IMR-90 (cell line): ENCODE data around the gene PPP1R9A. TPM values are rescaled to one million over a fixed set of nuclear protein-coding genes. Genes with fewer than 3 reads are reported as not detected.

Experiments
- ATAC-seq: fragments of 200-7000 bp; cut with Tn5 transposase; 2 replicates; pipeline ENCODE4 v1.9.1; 2020; ENCODE audit warnings: low read depth, mild to moderate bottlenecking, moderate library complexity
- BruUV-seq: library from RNA; stranded (reverse); fragments of 400-500 nt; replicated peaks from 2 replicates; lab custom pipeline; 2021; lab: Mats Ljungman, UMichigan
- CTCF ChIA-PET: fragments of 300-600 bp; formaldehyde crosslinking; extraction: SDS; loops from one replicate; lab custom pipeline; 2021; ENCODE audit warnings: antibody characterized with exemption; lab: Yijun Ruan, JAX
- POLR2A ChIA-PET: fragments of 300-600 bp; sonication (Branson Sonifier 250); formaldehyde crosslinking; loops from one replicate; lab custom pipeline; 2022; ENCODE audit warnings: antibody characterized with exemption; ENCODE audit not compliant: unreplicated experiment; lab: Charles Lee
- DNase-seq: peaks from one replicate; pipeline ENCODE4 v3.0.0; 2013
- H2AFZ ChIP-seq: replicated peaks from 2 replicates; pipeline ENCODE3; 2013; ENCODE audit warnings: low read length, mild to moderate bottlenecking; ENCODE audit not compliant: poor library complexity
- H2AK5ac ChIP-seq: 2 replicates; pipeline ENCODE4 v1.6.1; 2013; ENCODE audit warnings: low read depth, low read length, inconsistent platforms
- H2AK9ac ChIP-seq: replicated peaks from 2 replicates; pipeline ENCODE3; 2013; ENCODE audit warnings: mild to moderate bottlenecking, low read depth, low read length, moderate library complexity; ENCODE audit not compliant: poor library complexity
- H2BK120ac ChIP-seq: 2 replicates; pipeline ENCODE4 v1.6.1; 2013; ENCODE audit warnings: low read depth, low read length, inconsistent platforms
- H2BK15ac ChIP-seq: 3 replicates; pipeline ENCODE4 v1.6.1; 2013; ENCODE audit warnings: low read depth, low read length, inconsistent platforms
- H2BK20ac ChIP-seq: 2 replicates; pipeline ENCODE4 v1.6.1; 2013; ENCODE audit warnings: low read depth, mild to moderate bottlenecking, inconsistent platforms, low read length, moderate library complexity
- H2BK5ac ChIP-seq: 2 replicates; pipeline ENCODE4 v1.6.1; 2013; ENCODE audit warnings: mild to moderate bottlenecking, low read depth, low read length, inconsistent platforms; ENCODE audit not compliant: poor library complexity, severe bottlenecking
- H3K14ac ChIP-seq: replicated peaks from 2 replicates; pipeline ENCODE4 v1.6.1; 2013; ENCODE audit warnings: low read depth, low read length, inconsistent platforms
- H3K18ac ChIP-seq: 2 replicates; pipeline ENCODE4 v1.6.1; 2013; ENCODE audit warnings: low read depth, low read length, control low read depth
- H3K23ac ChIP-seq: 2 replicates; pipeline ENCODE4 v1.6.1; 2013; ENCODE audit warnings: low read depth, low read length, inconsistent platforms
- H3K27ac ChIP-seq: 2 replicates; pipeline ENCODE4 v1.5.1; 2013; ENCODE audit warnings: mild to moderate bottlenecking, control low read depth, low read length; ENCODE audit not compliant: insufficient read depth
- H3K27me3 ChIP-seq: 2 replicates; pipeline ENCODE4 v1.6.1; 2013; ENCODE audit warnings: low read length; ENCODE audit not compliant: control insufficient read depth, insufficient read depth
- H3K36me3 ChIP-seq: 2 replicates; pipeline ENCODE4 v1.6.1; 2013; ENCODE audit warnings: low read length, mixed read lengths; ENCODE audit not compliant: control insufficient read depth, insufficient read depth
- H3K4ac ChIP-seq: 2 replicates; pipeline ENCODE4 v1.6.1; 2013; ENCODE audit warnings: low read depth, low read length, inconsistent platforms
- H3K4me1 ChIP-seq: 2 replicates; pipeline ENCODE4 v1.6.1; 2013; ENCODE audit warnings: low read length, mixed read lengths; ENCODE audit not compliant: control insufficient read depth, insufficient read depth
- H3K4me2 ChIP-seq: 2 replicates; pipeline ENCODE4 v1.6.1; 2013; ENCODE audit warnings: low read depth, mild to moderate bottlenecking, control low read depth, low read length, moderate library complexity
- H3K4me3 ChIP-seq: 2 replicates; pipeline ENCODE4 v1.5.1; 2013; ENCODE audit warnings: low read depth, mild to moderate bottlenecking, control low read depth, low read length, moderate library complexity; ENCODE audit not compliant: insufficient read depth
- H3K56ac ChIP-seq: 2 replicates; pipeline ENCODE4 v1.6.1; 2013; ENCODE audit warnings: low read length, inconsistent platforms; ENCODE audit not compliant: insufficient read depth; ENCODE audit errors: extremely low read depth
- H3K79me1 ChIP-seq, 2 experiments: 2 replicates each; pipeline ENCODE4 v1.6.1; 2013; ENCODE audit warnings: low read length in 2 of 2, inconsistent platforms in 1 of 2, low read depth in 1 of 2
- H3K9ac ChIP-seq: 2 replicates; pipeline ENCODE4 v1.6.1; 2013; ENCODE audit warnings: low read depth, low read length, control low read depth
- H3K9me1 ChIP-seq: 2 replicates; pipeline ENCODE4 v1.6.1; 2013; ENCODE audit warnings: low read length, inconsistent platforms; ENCODE audit not compliant: insufficient read depth
- H3K9me3 ChIP-seq: 2 replicates; pipeline ENCODE4 v1.6.1; 2013; ENCODE audit warnings: low read length; ENCODE audit not compliant: control insufficient read depth, insufficient read depth
- H4K20me1 ChIP-seq: 2 replicates; pipeline ENCODE4 v1.6.1; 2013; ENCODE audit warnings: low read length, inconsistent platforms; ENCODE audit not compliant: insufficient read depth
- H4K5ac ChIP-seq: 2 replicates; pipeline ENCODE4 v1.6.1; 2013; ENCODE audit warnings: mild to moderate bottlenecking, low read depth, low read length, control low read depth
- H4K8ac ChIP-seq, 2 experiments: 2 replicates each; pipeline ENCODE4 v1.6.1; 2013; ENCODE audit warnings: low read depth in 2 of 2, low read length in 2 of 2, control low read depth in 1 of 2, inconsistent platforms in 1 of 2
- H4K91ac ChIP-seq: 2 replicates; pipeline ENCODE4 v1.6.1; 2013; ENCODE audit warnings: low read depth, low read length, inconsistent platforms; ENCODE audit not compliant: insufficient read depth
- BHLHE40 ChIP-seq: fragments of 150-350 bp; IDR thresholded peaks from 2 replicates; pipeline ENCODE4 v1.6.1; 2016; ENCODE audit warnings: mild to moderate bottlenecking, low read depth, low read length
- CTCF ChIP-seq: conservative IDR thresholded peaks from 2 replicates; pipeline ENCODE4 v1.5.1; 2012; ENCODE audit warnings: mild to moderate bottlenecking, low read depth, low read length, improper control_type of control experiment
- MAFK ChIP-seq: IDR thresholded peaks from 2 replicates; pipeline ENCODE4 v1.6.1; 2012; ENCODE audit warnings: low read depth, low read length, improper control_type of control experiment
- NFE2L2 ChIP-seq: fragments of 150-350 bp; IDR thresholded peaks from 2 replicates; pipeline ENCODE4 v1.6.1; 2016; ENCODE audit warnings: low read depth, mild to moderate bottlenecking, low read length
- RAD21 ChIP-seq: IDR thresholded peaks from 2 replicates; pipeline ENCODE4 v1.6.1; 2012; ENCODE audit warnings: low read length, improper control_type of control experiment
- RFX5 ChIP-seq: IDR thresholded peaks from 2 replicates; pipeline ENCODE4 v1.8.0; 2012; ENCODE audit warnings: low read depth, mild to moderate bottlenecking, low read length, moderate library complexity
- SMC3 ChIP-seq: fragments of 150-350 bp; IDR thresholded peaks from 2 replicates; pipeline ENCODE4 v1.6.1; 2016; ENCODE audit warnings: low read depth, mild to moderate bottlenecking, antibody characterized with exemption, low read length, moderate library complexity
- dilution Hi-C: fragments of 300-500 bp; cut with HindIII; formaldehyde crosslinking; loops from one replicate; pipeline ENCODE4 v1.14.3; 2018; ENCODE audit warnings: low sequenced_read_pairs; ENCODE audit not compliant: unreplicated experiment
- in situ Hi-C: fragments of 300-500 bp; cut with MboI; formaldehyde crosslinking; loops from 3 replicates; pipeline ENCODE4 v1.14.3; 2019; ENCODE audit warnings: low sequenced_read_pairs, inconsistent platforms, mixed read lengths
- intact Hi-C: fragments of 100-400 bp; cut with micrococcal nuclease; formaldehyde crosslinking; loops from 2 replicates; pipeline ENCODE4 v1.10.0; 2022
- polyA plus RNA-seq, 3 experiments: library from polyadenylated mRNA; depleted of rRNA; stranded (reverse); fragments of >200 nt; gene quantifications; 2 replicates each; pipeline ENCODE4 v1.2.3, GENCODE V29; 2012; ENCODE audit warnings: low replicate concordance in 1 of 3
- total RNA-seq: library from RNA; depleted of rRNA; stranded (reverse); fragments of >200 nt; gene quantifications from 2 replicates; pipeline ENCODE4 v1.2.3, GENCODE V29; 2012
- TF ChIP-seq, protein P1 (sequence below): fragments of 150-350 bp; IDR thresholded peaks from 2 replicates; pipeline ENCODE4 v1.6.1; 2016; ENCODE audit warnings: low read depth, mild to moderate bottlenecking, low read length, moderate library complexity, borderline replicate concordance

Gene PPP1R9A
- total and polyA plus RNA-seq, 2 of the 4 experiments (the other 2 are of a cell fraction) = not detected

GRCh38 chr7:94923412-94923811 lies 16.0 kb downstream of the PPP1R9A start:
- Histone ChIP-seq H4K20me1 (no peaks in the 10 kb centered on the region), H3K23ac (no peak overlapping the region), H3K4me3 (no peak overlapping the region), H3K4me1 (no peaks in the 10 kb centered on the region), H3K18ac (no peak overlapping the region), H3K9me3 (no peaks in the 10 kb centered on the region), H3K79me1 (no peaks in the 10 kb centered on the region), H3K4me2 (no peak overlapping the region), H2AK5ac (no peak overlapping the region), H3K9ac (no peak overlapping the region), H2BK20ac (no peak overlapping the region), H3K27me3 (no peaks in the 10 kb centered on the region), H2AK9ac (no peak overlapping the region), H3K9me1 (no peaks in the 10 kb centered on the region), H2BK5ac (no peak overlapping the region), H4K91ac (no peak overlapping the region), H2BK15ac (no peak overlapping the region), H4K8ac (no peak overlapping the region), H4K5ac (no peak overlapping the region), H3K4ac (no peak overlapping the region), H3K56ac (no peak overlapping the region), H2AFZ (no peak overlapping the region), H2BK120ac (no peak overlapping the region), H3K36me3 (no peaks in the 10 kb centered on the region), H3K27ac (no peak overlapping the region), H3K14ac (no peak overlapping the region)
- CTCF ChIA-PET = no interaction called here
- ATAC-seq (no peak), DNase-seq (no peak)
- dilution Hi-C loops = no loop called here
- in situ Hi-C loops = no loop called here
- TF ChIP-seq NFE2L2 (no peak), MAFK (no peak), RAD21 (no peak), BHLHE40 (no peak), RFX5 (no peak), CTCF (no peak), SMC3 (no peak)
- TF ChIP-seq, protein P1, sequence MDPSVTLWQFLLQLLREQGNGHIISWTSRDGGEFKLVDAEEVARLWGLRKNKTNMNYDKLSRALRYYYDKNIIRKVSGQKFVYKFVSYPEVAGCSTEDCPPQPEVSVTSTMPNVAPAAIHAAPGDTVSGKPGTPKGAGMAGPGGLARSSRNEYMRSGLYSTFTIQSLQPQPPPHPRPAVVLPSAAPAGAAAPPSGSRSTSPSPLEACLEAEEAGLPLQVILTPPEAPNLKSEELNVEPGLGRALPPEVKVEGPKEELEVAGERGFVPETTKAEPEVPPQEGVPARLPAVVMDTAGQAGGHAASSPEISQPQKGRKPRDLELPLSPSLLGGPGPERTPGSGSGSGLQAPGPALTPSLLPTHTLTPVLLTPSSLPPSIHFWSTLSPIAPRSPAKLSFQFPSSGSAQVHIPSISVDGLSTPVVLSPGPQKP = no peak
- POLR2A ChIA-PET = no interaction called here
- BruUV-seq = no TSS peak
- intact Hi-C loops = no loop called here
